ENCODE measurements around the gene ATG13. TPM values are rescaled to one million over a fixed set of nuclear protein-coding genes. Genes with fewer than 3 reads are reported as not detected.

The ATG13 gene
- polyA plus RNA-seq, 1 donor: 52.9 TPM

GRCh38 chr11:46630237-46630636 is 12.9 kb downstream of the ATG13 start:
- Histone ChIP-seq H3K4me3 (ENCODE audit: low read length) (no peak overlapping the region), H3K36me3 (ENCODE audit: control insufficient read depth, insufficient read depth, low read length) (peaks cover 44% of the 10 kb centered on the region), H3K27ac (ENCODE audit: low read length) (no peak overlapping the region), H3K27me3 (ENCODE audit: control insufficient read depth, insufficient read depth, low read length) (no peaks in the 10 kb centered on the region), H3K9me3 (ENCODE audit: control insufficient read depth, low read depth, low read length) (no peaks in the 10 kb centered on the region), H3K4me1 (ENCODE audit: control insufficient read depth, insufficient read depth, low read length) (no peaks in the 10 kb centered on the region)
- WGBS (ENCODE audit: insufficient coverage, low lambda C conversion rate): no CpG with 5 or more reads among the region's 1 CpG
- DNase-seq: no peak

- no peak overlapping the region for H3K27ac ChIP-seq (ENCODE audit: low read length)
- no peak overlapping the region for H3K4me3 ChIP-seq (ENCODE audit: low read length)
- H3K4me1 ChIP-seq (ENCODE audit: control insufficient read depth, insufficient read depth, low read length): no peaks in the 10 kb centered on the region
- no peak for DNase-seq
- WGBS (ENCODE audit: insufficient coverage, low lambda C conversion rate): no CpG with 5 or more reads among the region's 2 CpGs
- no peaks in the 10 kb centered on the region for H3K9me3 ChIP-seq (ENCODE audit: control insufficient read depth, low read depth, low read length)
- no peaks in the 10 kb centered on the region for H3K27me3 ChIP-seq (ENCODE audit: control insufficient read depth, insufficient read depth, low read length)
- H3K36me3 ChIP-seq (ENCODE audit: control insufficient read depth, insufficient read depth, low read length): peaks cover 36% of the 10 kb centered on the region
Measured at GRCh38 chr11:46631676-46632075, 14.3 kb downstream of the ATG13 start.

- H3K27ac ChIP-seq (ENCODE audit: low read length): no peak overlapping the region
- H3K9me3 ChIP-seq (ENCODE audit: control insufficient read depth, low read depth, low read length): no peaks in the 10 kb centered on the region
- no peak for DNase-seq
- no peak overlapping the region for H3K4me3 ChIP-seq (ENCODE audit: low read length)
- peaks cover 34% of the 10 kb centered on the region for H3K36me3 ChIP-seq (ENCODE audit: control insufficient read depth, insufficient read depth, low read length)
- H3K27me3 ChIP-seq (ENCODE audit: control insufficient read depth, insufficient read depth, low read length): no peaks in the 10 kb centered on the region
- H3K4me1 ChIP-seq (ENCODE audit: control insufficient read depth, insufficient read depth, low read length): no peaks in the 10 kb centered on the region
- 100% methylated on average over 1 of the region's 1 CpG for WGBS (ENCODE audit: insufficient coverage, low lambda C conversion rate)
Measured at GRCh38 chr11:46632502-46632901, 15.1 kb downstream of the ATG13 start.

GRCh38 chr11:46633291-46634217 is 16.2 kb downstream of the ATG13 start:
- peak in 1 of 2 donors; percentile 52 for DNase-seq
- no peak overlapping the region for H3K4me3 ChIP-seq (ENCODE audit: low read length)
- peaks cover 30% of the 10 kb centered on the region for H3K36me3 ChIP-seq (ENCODE audit: control insufficient read depth, insufficient read depth, low read length)
- 82% methylated on average over 2 of the region's 22 CpGs for WGBS (ENCODE audit: insufficient coverage, low lambda C conversion rate)
- H3K4me1 ChIP-seq (ENCODE audit: control insufficient read depth, insufficient read depth, low read length): no peaks in the 10 kb centered on the region
- H3K9me3 ChIP-seq (ENCODE audit: control insufficient read depth, low read depth, low read length): no peaks in the 10 kb centered on the region
- no peaks in the 10 kb centered on the region for H3K27me3 ChIP-seq (ENCODE audit: control insufficient read depth, insufficient read depth, low read length)
- H3K27ac ChIP-seq (ENCODE audit: low read length): no peak overlapping the region

- H3K27ac ChIP-seq (ENCODE audit: low read length): no peak overlapping the region
- peaks cover 16% of the 10 kb centered on the region for H3K36me3 ChIP-seq (ENCODE audit: control insufficient read depth, insufficient read depth, low read length)
- H3K4me3 ChIP-seq (ENCODE audit: low read length): no peak overlapping the region
- WGBS (ENCODE audit: insufficient coverage, low lambda C conversion rate): 100% methylated on average over 2 of the region's 5 CpGs
- DNase-seq: no peak
- peaks cover 14% of the 10 kb centered on the region for H3K4me1 ChIP-seq (ENCODE audit: control insufficient read depth, insufficient read depth, low read length)
- no peaks in the 10 kb centered on the region for H3K27me3 ChIP-seq (ENCODE audit: control insufficient read depth, insufficient read depth, low read length)
- no peaks in the 10 kb centered on the region for H3K9me3 ChIP-seq (ENCODE audit: control insufficient read depth, low read depth, low read length)
Measured at GRCh38 chr11:46635557-46636139, 18.3 kb downstream of the ATG13 start.

- peaks cover 5% of the 10 kb centered on the region for H3K36me3 ChIP-seq (ENCODE audit: control insufficient read depth, insufficient read depth, low read length)
- no peaks in the 10 kb centered on the region for H3K27me3 ChIP-seq (ENCODE audit: control insufficient read depth, insufficient read depth, low read length)
- peaks cover 14% of the 10 kb centered on the region for H3K4me1 ChIP-seq (ENCODE audit: control insufficient read depth, insufficient read depth, low read length)
- DNase-seq: no peak
- 100% methylated on average over 1 of the region's 5 CpGs for WGBS (ENCODE audit: insufficient coverage, low lambda C conversion rate)
- H3K9me3 ChIP-seq (ENCODE audit: control insufficient read depth, low read depth, low read length): no peaks in the 10 kb centered on the region
- H3K4me3 ChIP-seq (ENCODE audit: low read length): no peak overlapping the region
- H3K27ac ChIP-seq (ENCODE audit: low read length): no peak overlapping the region
Measured at GRCh38 chr11:46637546-46637945, 20.2 kb downstream of the ATG13 start.

GRCh38 chr11:46639197-46639839 is 22.0 kb downstream of the ATG13 start:
- WGBS (ENCODE audit: insufficient coverage, low lambda C conversion rate): no CpG with 5 or more reads among the region's 7 CpGs
- no peak overlapping the region for H3K4me3 ChIP-seq (ENCODE audit: low read length)
- H3K4me1 ChIP-seq (ENCODE audit: control insufficient read depth, insufficient read depth, low read length): peaks cover 14% of the 10 kb centered on the region
- no peak for DNase-seq
- peak overlapping the region; percentile 83 for H3K27ac ChIP-seq (ENCODE audit: low read length)
- peaks cover 9% of the 10 kb centered on the region for H3K36me3 ChIP-seq (ENCODE audit: control insufficient read depth, insufficient read depth, low read length)
- no peaks in the 10 kb centered on the region for H3K9me3 ChIP-seq (ENCODE audit: control insufficient read depth, low read depth, low read length)
- H3K27me3 ChIP-seq (ENCODE audit: control insufficient read depth, insufficient read depth, low read length): no peaks in the 10 kb centered on the region

- H3K4me1 ChIP-seq (ENCODE audit: control insufficient read depth, insufficient read depth, low read length): peaks cover 14% of the 10 kb centered on the region
- DNase-seq: peak; percentile 54 to 86
- 50% methylated on average over 1 of the region's 6 CpGs for WGBS (ENCODE audit: insufficient coverage, low lambda C conversion rate)
- H3K27me3 ChIP-seq (ENCODE audit: control insufficient read depth, insufficient read depth, low read length): no peaks in the 10 kb centered on the region
- no peaks in the 10 kb centered on the region for H3K9me3 ChIP-seq (ENCODE audit: control insufficient read depth, low read depth, low read length)
- peak overlapping the region; percentile 83 for H3K27ac ChIP-seq (ENCODE audit: low read length)
- H3K4me3 ChIP-seq (ENCODE audit: low read length): no peak overlapping the region
- H3K36me3 ChIP-seq (ENCODE audit: control insufficient read depth, insufficient read depth, low read length): peaks cover 12% of the 10 kb centered on the region
Measured at GRCh38 chr11:46640036-46640788, 22.9 kb downstream of the ATG13 start.

GRCh38 chr11:46641639-46642038 is 24.3 kb downstream of the ATG13 start:
- WGBS (ENCODE audit: insufficient coverage, low lambda C conversion rate): no CpG with 5 or more reads among the region's 3 CpGs
- Histone ChIP-seq H3K4me3 (ENCODE audit: low read length) (no peak overlapping the region), H3K36me3 (ENCODE audit: control insufficient read depth, insufficient read depth, low read length) (peaks cover 20% of the 10 kb centered on the region), H3K27ac (ENCODE audit: low read length) (no peak overlapping the region), H3K9me3 (ENCODE audit: control insufficient read depth, low read depth, low read length) (no peaks in the 10 kb centered on the region), H3K4me1 (ENCODE audit: control insufficient read depth, insufficient read depth, low read length) (peaks cover 14% of the 10 kb centered on the region), H3K27me3 (ENCODE audit: control insufficient read depth, insufficient read depth, low read length) (no peaks in the 10 kb centered on the region)
- no peak for DNase-seq

Data from large intestine (tissue), 3 donors.